ENCODE data around the gene ACVR2A. TPM values are rescaled to one million over a fixed set of nuclear protein-coding genes. Genes with fewer than 3 reads are reported as not detected.
A peak's percentile ranks its signal among the peaks of the same experiment; 100 is the strongest.

ACVR2A gene
- total RNA-seq, 1 donor from 2014 or later = 22.6 TPM

GRCh38 chr2:147933931-147934330 is 89.1 kb downstream of the ACVR2A start:
- Histone ChIP-seq H2AFZ (ENCODE audit: low read depth, low read length) (no peak overlapping the region), H3K4me1 (ENCODE audit: insufficient read depth, low read length) (no peaks in the 10 kb centered on the region), H3K9ac (ENCODE audit: low read length) (no peak overlapping the region), H3K27ac (ENCODE audit: low read depth, low read length) (no peak overlapping the region), H4K20me1 (ENCODE audit: insufficient read depth, low read length) (no peaks in the 10 kb centered on the region), H3K36me3 (ENCODE audit: insufficient read depth, low read length) (peaks cover 15% of the 10 kb centered on the region), H3K9me3 (ENCODE audit: insufficient read depth, low read depth, low read length) (no peaks in the 10 kb centered on the region), H3K27me3 (ENCODE audit: insufficient read depth, low read length) (no peaks in the 10 kb centered on the region), H3K4me3 (ENCODE audit: insufficient read depth, low read depth, low read length) (no peak overlapping the region), H3K79me2 (ENCODE audit: insufficient read depth, low read length) (no peaks in the 10 kb centered on the region), H3K4me2 (ENCODE audit: low read length) (no peak overlapping the region)
- DNase-seq (ENCODE audit: low read depth) = no peak
- H3K9me3 Mint-ChIP-seq (ENCODE audit: unreplicated experiment) = no peaks in the 10 kb centered on the region
- H3K4me1 Mint-ChIP-seq (ENCODE audit: low read depth, unreplicated experiment) = no peaks in the 10 kb centered on the region
- peaks cover 7% of the 10 kb centered on the region for H3K36me3 Mint-ChIP-seq (ENCODE audit: low read depth, unreplicated experiment)
- FAIRE-seq = no peak
- no peak overlapping the region for H3K4me3 Mint-ChIP-seq (ENCODE audit: unreplicated experiment)
- TF ChIP-seq EZH2 (IDR thresholded peaks at IDR 0.05; ENCODE audit: insufficient read depth, low read length) = no peak
- TF ChIP-seq, protein P1, sequence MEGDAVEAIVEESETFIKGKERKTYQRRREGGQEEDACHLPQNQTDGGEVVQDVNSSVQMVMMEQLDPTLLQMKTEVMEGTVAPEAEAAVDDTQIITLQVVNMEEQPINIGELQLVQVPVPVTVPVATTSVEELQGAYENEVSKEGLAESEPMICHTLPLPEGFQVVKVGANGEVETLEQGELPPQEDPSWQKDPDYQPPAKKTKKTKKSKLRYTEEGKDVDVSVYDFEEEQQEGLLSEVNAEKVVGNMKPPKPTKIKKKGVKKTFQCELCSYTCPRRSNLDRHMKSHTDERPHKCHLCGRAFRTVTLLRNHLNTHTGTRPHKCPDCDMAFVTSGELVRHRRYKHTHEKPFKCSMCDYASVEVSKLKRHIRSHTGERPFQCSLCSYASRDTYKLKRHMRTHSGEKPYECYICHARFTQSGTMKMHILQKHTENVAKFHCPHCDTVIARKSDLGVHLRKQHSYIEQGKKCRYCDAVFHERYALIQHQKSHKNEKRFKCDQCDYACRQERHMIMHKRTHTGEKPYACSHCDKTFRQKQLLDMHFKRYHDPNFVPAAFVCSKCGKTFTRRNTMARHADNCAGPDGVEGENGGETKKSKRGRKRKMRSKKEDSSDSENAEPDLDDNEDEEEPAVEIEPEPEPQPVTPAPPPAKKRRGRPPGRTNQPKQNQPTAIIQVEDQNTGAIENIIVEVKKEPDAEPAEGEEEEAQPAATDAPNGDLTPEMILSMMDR (IDR thresholded peaks at IDR 0.05; ENCODE audit: insufficient read depth, low read depth, low read length) = no peak
- no peaks in the 10 kb centered on the region for H3K27me3 Mint-ChIP-seq (ENCODE audit: low read depth, unreplicated experiment)
- no peak overlapping the region for H3K27ac Mint-ChIP-seq (ENCODE audit: unreplicated experiment)

DNA sequence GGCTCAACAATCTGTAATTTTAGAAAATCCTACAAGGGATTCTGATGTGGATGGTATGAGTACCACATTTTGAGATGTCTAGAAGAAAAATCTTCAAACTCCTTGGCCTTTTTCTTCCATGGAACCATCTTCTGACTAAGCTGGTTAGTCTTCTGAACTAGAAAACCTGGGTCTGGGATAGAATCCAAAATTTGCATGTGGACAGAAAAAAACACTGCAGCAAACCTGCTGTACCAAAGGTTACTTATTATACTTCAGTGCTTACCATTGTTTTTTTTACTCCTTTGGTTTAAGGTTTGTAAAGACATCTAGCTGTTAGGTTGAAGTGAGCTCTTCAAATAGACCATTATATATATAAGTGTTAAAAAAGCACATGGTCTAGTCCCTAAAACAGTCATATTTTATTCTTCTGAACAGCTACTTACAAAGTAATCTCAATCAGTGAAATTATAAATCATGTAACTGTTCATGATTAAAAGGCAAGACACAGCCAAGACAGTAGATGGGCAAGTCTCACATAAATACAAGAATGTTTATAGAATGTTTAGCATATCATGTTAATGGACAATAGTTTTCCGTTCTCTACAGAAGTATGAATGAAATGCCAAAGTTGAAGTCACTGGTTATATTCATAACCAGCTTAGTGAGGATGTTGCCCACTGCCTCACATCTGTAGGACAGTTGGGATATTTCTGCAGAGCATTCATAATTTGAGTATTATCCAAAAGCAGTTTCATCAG is 90.2 kb downstream of the ACVR2A start:
- Mint-ChIP-seq H3K4me1 (ENCODE audit: low read depth, unreplicated experiment) (no peaks in the 10 kb centered on the region), H3K27ac (ENCODE audit: unreplicated experiment) (no peak overlapping the region), H3K36me3 (ENCODE audit: low read depth, unreplicated experiment) (peaks cover 7% of the 10 kb centered on the region), H3K4me3 (ENCODE audit: unreplicated experiment) (no peak overlapping the region), H3K27me3 (ENCODE audit: low read depth, unreplicated experiment) (no peaks in the 10 kb centered on the region), H3K9me3 (ENCODE audit: unreplicated experiment) (no peaks in the 10 kb centered on the region)
- no peak for TF ChIP-seq EZH2 (IDR thresholded peaks at IDR 0.05; ENCODE audit: insufficient read depth, low read length)
- TF ChIP-seq, protein P1 (IDR thresholded peaks at IDR 0.05; ENCODE audit: insufficient read depth, low read depth, low read length) = no peak
- FAIRE-seq (no peak), DNase-seq (ENCODE audit: low read depth) (no peak)
- Histone ChIP-seq H3K4me3 (ENCODE audit: insufficient read depth, low read depth, low read length) (no peak overlapping the region), H3K27me3 (ENCODE audit: insufficient read depth, low read length) (no peaks in the 10 kb centered on the region), H2AFZ (ENCODE audit: low read depth, low read length) (no peak overlapping the region), H3K27ac (ENCODE audit: low read depth, low read length) (no peak overlapping the region), H3K36me3 (ENCODE audit: insufficient read depth, low read length) (peaks cover 11% of the 10 kb centered on the region), H4K20me1 (ENCODE audit: insufficient read depth, low read length) (no peaks in the 10 kb centered on the region), H3K9ac (ENCODE audit: low read length) (no peak overlapping the region), H3K9me3 (ENCODE audit: insufficient read depth, low read depth, low read length) (no peaks in the 10 kb centered on the region), H3K4me1 (ENCODE audit: insufficient read depth, low read length) (no peaks in the 10 kb centered on the region), H3K4me2 (ENCODE audit: low read length) (no peak overlapping the region), H3K79me2 (ENCODE audit: insufficient read depth, low read length) (no peaks in the 10 kb centered on the region)

GRCh38 chr2:147937744-147938349 is 93.0 kb downstream of the ACVR2A start:
- Mint-ChIP-seq H3K27ac (ENCODE audit: unreplicated experiment) (no peak overlapping the region), H3K4me3 (ENCODE audit: unreplicated experiment) (no peak overlapping the region), H3K4me1 (ENCODE audit: low read depth, unreplicated experiment) (no peaks in the 10 kb centered on the region), H3K36me3 (ENCODE audit: low read depth, unreplicated experiment) (no peaks in the 10 kb centered on the region), H3K27me3 (ENCODE audit: low read depth, unreplicated experiment) (no peaks in the 10 kb centered on the region), H3K9me3 (ENCODE audit: unreplicated experiment) (no peaks in the 10 kb centered on the region)
- TF ChIP-seq, protein P1 (IDR thresholded peaks at IDR 0.05; ENCODE audit: insufficient read depth, low read depth, low read length) = peak; percentile 95
- no peak for TF ChIP-seq EZH2 (IDR thresholded peaks at IDR 0.05; ENCODE audit: insufficient read depth, low read length)
- Histone ChIP-seq H3K4me3 (ENCODE audit: insufficient read depth, low read depth, low read length) (no peak overlapping the region), H3K4me2 (ENCODE audit: low read length) (no peak overlapping the region), H3K79me2 (ENCODE audit: insufficient read depth, low read length) (no peaks in the 10 kb centered on the region), H3K9me3 (ENCODE audit: insufficient read depth, low read depth, low read length) (no peaks in the 10 kb centered on the region), H3K4me1 (ENCODE audit: insufficient read depth, low read length) (no peaks in the 10 kb centered on the region), H3K9ac (ENCODE audit: low read length) (no peak overlapping the region), H3K36me3 (ENCODE audit: insufficient read depth, low read length) (peaks cover 8% of the 10 kb centered on the region), H3K27me3 (ENCODE audit: insufficient read depth, low read length) (no peaks in the 10 kb centered on the region), H4K20me1 (ENCODE audit: insufficient read depth, low read length) (no peaks in the 10 kb centered on the region), H3K27ac (ENCODE audit: low read depth, low read length) (no peak overlapping the region), H2AFZ (ENCODE audit: low read depth, low read length) (no peak overlapping the region)
- no peak for DNase-seq (ENCODE audit: low read depth)
- no peak for FAIRE-seq

Data from astrocyte (in vitro differentiated cells and primary cell).